Upper lobe of left lung (tissue), 4 donors: ENCODE results near the gene PIR.

Experiments used
- EP300 ChIP-seq, 4 donors: sonication (generic); formaldehyde crosslinking; IDR thresholded peaks; one replicate each; pipeline ENCODE4 v1.5.1; 2017; ENCODE audit warnings: antibody characterized with exemption in 4 of 4, control low read depth in 2 of 4
- POLR2A ChIP-seq, 4 donors: fragments of 450-650 bp; IDR thresholded peaks; one replicate each; pipeline ENCODE4 v1.5.1; 2016 to 2017; ENCODE audit warnings: antibody characterized with exemption in 4 of 4, mild to moderate bottlenecking in 2 of 4
- TF ChIP-seq, protein P1 (sequence below), 6 experiments: fragments of 450-650 bp in 4 of 6; fragments of 200-600 bp in 2 of 6; sonication (generic) in 2 of 6; IDR thresholded peaks; one replicate each; pipeline ENCODE4 v1.5.1; 2016 to 2019; ENCODE audit warnings: antibody characterized with exemption in 6 of 6

DNA sequence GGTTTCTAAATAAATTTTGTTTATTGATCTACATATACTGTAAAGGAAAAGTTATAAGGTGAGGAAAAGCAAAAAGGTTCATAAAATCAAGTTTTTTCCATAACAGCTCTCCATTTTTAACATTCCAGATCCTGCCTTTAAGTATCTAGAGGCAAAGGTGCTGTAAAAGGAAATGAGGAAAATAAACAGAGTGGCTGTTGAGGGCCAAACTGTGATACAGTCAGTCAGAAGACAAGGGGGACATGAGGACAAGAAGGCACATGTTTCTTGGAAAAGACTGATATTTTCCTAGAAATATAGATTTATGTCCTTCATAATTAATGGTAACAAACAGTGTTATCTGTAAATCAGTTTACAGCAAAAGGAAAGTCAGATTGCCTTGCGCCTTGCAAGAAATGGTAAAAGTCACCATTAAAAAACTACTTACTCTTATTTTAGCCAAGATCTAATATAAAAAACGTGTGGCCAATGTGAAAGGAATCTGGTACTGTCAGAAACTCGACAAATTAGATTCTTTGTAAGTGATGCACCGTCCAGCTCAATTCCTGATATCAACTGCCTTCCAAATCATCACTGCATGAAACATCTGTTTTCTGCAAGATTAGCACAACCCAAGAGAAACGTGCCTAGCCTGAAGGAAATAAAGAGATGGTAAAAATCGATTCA, 75.0 kb downstream of the PIR start:
- TF ChIP-seq, protein P1, sequence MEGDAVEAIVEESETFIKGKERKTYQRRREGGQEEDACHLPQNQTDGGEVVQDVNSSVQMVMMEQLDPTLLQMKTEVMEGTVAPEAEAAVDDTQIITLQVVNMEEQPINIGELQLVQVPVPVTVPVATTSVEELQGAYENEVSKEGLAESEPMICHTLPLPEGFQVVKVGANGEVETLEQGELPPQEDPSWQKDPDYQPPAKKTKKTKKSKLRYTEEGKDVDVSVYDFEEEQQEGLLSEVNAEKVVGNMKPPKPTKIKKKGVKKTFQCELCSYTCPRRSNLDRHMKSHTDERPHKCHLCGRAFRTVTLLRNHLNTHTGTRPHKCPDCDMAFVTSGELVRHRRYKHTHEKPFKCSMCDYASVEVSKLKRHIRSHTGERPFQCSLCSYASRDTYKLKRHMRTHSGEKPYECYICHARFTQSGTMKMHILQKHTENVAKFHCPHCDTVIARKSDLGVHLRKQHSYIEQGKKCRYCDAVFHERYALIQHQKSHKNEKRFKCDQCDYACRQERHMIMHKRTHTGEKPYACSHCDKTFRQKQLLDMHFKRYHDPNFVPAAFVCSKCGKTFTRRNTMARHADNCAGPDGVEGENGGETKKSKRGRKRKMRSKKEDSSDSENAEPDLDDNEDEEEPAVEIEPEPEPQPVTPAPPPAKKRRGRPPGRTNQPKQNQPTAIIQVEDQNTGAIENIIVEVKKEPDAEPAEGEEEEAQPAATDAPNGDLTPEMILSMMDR (IDR thresholded peaks at IDR 0.05) = no peak
- TF ChIP-seq EP300 (IDR thresholded peaks at IDR 0.05) (no peak), POLR2A (IDR thresholded peaks at IDR 0.05) (no peak)
